WERI-Rb-1 (cell line): ENCODE results near the gene NEK1.

Experiments
- DNase-seq: peaks from one replicate; pipeline ENCODE4 v3.0.0-alpha.2; 2020
- H3K27ac ChIP-seq: fragments of 250-450 bp; sonication (Bioruptor Pico); 2 replicates; pipeline ENCODE4 v1.5.1; 2020; ENCODE audit warnings: mild to moderate bottlenecking, moderate library complexity
- H3K27me3 ChIP-seq: fragments of 250-450 bp; sonication (Bioruptor Pico); 2 replicates; pipeline ENCODE4 v1.5.1; 2021; ENCODE audit warnings: mild to moderate bottlenecking, low read depth, moderate library complexity; ENCODE audit not compliant: insufficient read depth, severe bottlenecking
- H3K36me3 ChIP-seq: fragments of 250-450 bp; sonication (Bioruptor Pico); 2 replicates; pipeline ENCODE4 v1.5.1; 2020; ENCODE audit warnings: mild to moderate bottlenecking, moderate library complexity
- H3K4me3 ChIP-seq: 2 replicates; pipeline ENCODE4 v1.5.1; 2011; ENCODE audit warnings: low read depth, mild to moderate bottlenecking, control low read depth, low read length
- H3K9me3 ChIP-seq: fragments of 250-450 bp; sonication (Bioruptor Pico); 2 replicates; pipeline ENCODE4 v1.5.1; 2021; ENCODE audit warnings: mild to moderate bottlenecking, moderate library complexity; ENCODE audit not compliant: severe bottlenecking
- TF ChIP-seq, protein P1 (sequence below): IDR thresholded peaks from 2 replicates; pipeline ENCODE4 v1.5.1; 2011; ENCODE audit warnings: low read depth, mild to moderate bottlenecking, control low read depth, inconsistent platforms, low read length

Gene NEK1, protein sequence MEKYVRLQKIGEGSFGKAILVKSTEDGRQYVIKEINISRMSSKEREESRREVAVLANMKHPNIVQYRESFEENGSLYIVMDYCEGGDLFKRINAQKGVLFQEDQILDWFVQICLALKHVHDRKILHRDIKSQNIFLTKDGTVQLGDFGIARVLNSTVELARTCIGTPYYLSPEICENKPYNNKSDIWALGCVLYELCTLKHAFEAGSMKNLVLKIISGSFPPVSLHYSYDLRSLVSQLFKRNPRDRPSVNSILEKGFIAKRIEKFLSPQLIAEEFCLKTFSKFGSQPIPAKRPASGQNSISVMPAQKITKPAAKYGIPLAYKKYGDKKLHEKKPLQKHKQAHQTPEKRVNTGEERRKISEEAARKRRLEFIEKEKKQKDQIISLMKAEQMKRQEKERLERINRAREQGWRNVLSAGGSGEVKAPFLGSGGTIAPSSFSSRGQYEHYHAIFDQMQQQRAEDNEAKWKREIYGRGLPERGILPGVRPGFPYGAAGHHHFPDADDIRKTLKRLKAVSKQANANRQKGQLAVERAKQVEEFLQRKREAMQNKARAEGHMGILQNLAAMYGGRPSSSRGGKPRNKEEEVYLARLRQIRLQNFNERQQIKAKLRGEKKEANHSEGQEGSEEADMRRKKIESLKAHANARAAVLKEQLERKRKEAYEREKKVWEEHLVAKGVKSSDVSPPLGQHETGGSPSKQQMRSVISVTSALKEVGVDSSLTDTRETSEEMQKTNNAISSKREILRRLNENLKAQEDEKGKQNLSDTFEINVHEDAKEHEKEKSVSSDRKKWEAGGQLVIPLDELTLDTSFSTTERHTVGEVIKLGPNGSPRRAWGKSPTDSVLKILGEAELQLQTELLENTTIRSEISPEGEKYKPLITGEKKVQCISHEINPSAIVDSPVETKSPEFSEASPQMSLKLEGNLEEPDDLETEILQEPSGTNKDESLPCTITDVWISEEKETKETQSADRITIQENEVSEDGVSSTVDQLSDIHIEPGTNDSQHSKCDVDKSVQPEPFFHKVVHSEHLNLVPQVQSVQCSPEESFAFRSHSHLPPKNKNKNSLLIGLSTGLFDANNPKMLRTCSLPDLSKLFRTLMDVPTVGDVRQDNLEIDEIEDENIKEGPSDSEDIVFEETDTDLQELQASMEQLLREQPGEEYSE (N-terminal part only)

GRCh38 chr4:169611991-169612870 is at the start of gene NEK1:
TSS of gene NEK1 (minus strand) at chr4:169612583. CDS start at chr4:169602630, 9,953 bp downstream.
- Histone ChIP-seq H3K4me3 (peak within 1 kb of the TSS; percentile 82), H3K27ac (peak within 1 kb of the TSS; percentile 85), H3K27me3 (no peaks in the 10 kb centered on the region), H3K36me3 (peaks cover 6% of the 10 kb centered on the region), H3K9me3 (no peaks in the 10 kb centered on the region)
- TF ChIP-seq, protein P1, sequence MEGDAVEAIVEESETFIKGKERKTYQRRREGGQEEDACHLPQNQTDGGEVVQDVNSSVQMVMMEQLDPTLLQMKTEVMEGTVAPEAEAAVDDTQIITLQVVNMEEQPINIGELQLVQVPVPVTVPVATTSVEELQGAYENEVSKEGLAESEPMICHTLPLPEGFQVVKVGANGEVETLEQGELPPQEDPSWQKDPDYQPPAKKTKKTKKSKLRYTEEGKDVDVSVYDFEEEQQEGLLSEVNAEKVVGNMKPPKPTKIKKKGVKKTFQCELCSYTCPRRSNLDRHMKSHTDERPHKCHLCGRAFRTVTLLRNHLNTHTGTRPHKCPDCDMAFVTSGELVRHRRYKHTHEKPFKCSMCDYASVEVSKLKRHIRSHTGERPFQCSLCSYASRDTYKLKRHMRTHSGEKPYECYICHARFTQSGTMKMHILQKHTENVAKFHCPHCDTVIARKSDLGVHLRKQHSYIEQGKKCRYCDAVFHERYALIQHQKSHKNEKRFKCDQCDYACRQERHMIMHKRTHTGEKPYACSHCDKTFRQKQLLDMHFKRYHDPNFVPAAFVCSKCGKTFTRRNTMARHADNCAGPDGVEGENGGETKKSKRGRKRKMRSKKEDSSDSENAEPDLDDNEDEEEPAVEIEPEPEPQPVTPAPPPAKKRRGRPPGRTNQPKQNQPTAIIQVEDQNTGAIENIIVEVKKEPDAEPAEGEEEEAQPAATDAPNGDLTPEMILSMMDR, result 0 out of 2 replicates have a peak, but pooled peaks have one; percentile 21
- DNase-seq, result peak; percentile 96

DNA sequence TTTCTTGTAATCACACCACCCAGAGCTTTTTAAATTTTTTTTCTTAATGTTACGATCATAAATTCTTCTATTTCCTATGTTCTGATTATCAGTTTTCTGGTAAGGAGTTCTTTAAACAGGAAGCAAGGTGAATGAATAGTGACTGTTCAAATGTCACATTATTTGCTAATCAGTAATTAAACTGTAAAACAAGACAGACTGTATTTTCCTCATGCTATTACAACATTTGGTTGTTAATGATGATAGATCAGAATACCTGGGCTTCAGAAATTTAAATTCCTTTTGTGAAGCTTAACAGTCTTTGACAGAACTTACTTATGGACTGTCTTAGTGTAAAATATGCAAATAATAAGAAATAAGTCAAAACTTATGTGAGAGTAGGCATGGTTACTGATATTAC is 49.4 kb upstream of the NEK1 start:
- H3K4me3 ChIP-seq, result no peak overlapping the region
- no peak overlapping the region for H3K27ac ChIP-seq
- DNase-seq, result no peak
- peaks cover 4% of the 10 kb centered on the region for H3K9me3 ChIP-seq
- H3K36me3 ChIP-seq, result peaks cover 5% of the 10 kb centered on the region; the same call in 1 of the 2 replicates
- no peaks in the 10 kb centered on the region for H3K27me3 ChIP-seq
- TF ChIP-seq, protein P1, result no peak

- TF ChIP-seq, protein P1, result no peak
- H3K9me3 ChIP-seq, result no peaks in the 10 kb centered on the region
- DNase-seq, result no peak
- H3K4me3 ChIP-seq, result peak overlapping the region; percentile 64
- no peaks in the 10 kb centered on the region for H3K27me3 ChIP-seq
- peak overlapping the region; percentile 77 for H3K27ac ChIP-seq
- no peaks in the 10 kb centered on the region for H3K36me3 ChIP-seq
Measured at GRCh38 chr4:169660929-169661328, 48.5 kb upstream of the NEK1 start.

DNA sequence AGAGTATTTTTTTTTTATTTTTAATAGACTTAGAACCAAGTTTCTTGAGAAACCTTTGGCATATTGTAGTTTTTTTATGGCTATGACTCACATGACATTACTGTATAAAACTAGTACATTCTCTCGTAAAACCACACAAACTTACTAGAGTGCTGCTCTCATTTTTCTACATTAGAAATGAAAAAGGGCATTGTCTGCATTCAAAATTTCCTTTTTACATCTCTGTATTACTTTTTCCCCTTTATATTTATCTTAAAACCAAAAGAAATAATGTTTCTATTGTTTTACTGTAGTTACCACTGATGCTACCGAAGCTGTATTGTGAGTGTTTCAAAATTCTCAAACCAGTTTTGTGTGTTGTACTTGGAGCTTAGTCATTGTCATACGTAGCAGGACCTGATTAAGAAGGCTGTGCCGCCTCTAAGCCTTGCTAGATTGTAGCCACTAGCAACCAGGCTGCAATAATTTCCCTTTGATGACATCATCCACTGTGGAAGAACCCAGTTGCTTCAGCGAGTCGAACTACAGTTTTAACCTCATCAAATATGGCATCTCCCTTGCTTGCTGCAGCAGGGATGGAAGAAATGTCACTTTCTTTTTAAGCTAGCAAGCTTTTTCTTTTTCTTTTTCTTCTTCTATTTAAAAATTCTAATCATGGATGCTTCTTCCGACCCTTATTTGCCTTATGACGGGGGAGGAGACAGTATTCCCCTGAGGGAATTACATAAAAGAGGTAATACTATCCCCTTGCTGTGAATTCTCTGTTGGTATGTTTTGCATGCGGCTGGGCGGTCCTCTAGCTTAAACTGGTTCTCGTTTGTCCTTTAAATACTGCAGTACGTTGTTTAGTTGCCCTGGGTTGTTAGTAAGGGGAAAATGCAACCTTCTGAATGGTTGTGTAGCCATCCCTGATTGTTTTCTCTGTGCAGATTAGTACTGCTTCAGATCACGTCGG is 47.6 kb upstream of the NEK1 start:
- Histone ChIP-seq H3K27me3 (no peaks in the 10 kb centered on the region), H3K4me3 (peak overlapping the region; percentile 64), H3K36me3 (no peaks in the 10 kb centered on the region), H3K27ac (peak overlapping the region; percentile 77), H3K9me3 (no peaks in the 10 kb centered on the region)
- peak; percentile 87 for DNase-seq
- TF ChIP-seq, protein P1, result no peak
